Adipocyte (in vitro differentiated cells): ENCODE results near the gene PTPRM.

Experiments
- DNase-seq: peaks from one replicate; pipeline ENCODE4 v3.0.0-alpha.2; 2015; ENCODE audit warnings: low read depth
- H3K27me3 ChIP-seq: replicated peaks from 2 replicates; pipeline ENCODE4 v1.7.0; 2013; ENCODE audit warnings: mild to moderate bottlenecking, low read length, moderate library complexity; ENCODE audit not compliant: control insufficient read depth, insufficient read depth
- H3K36me3 ChIP-seq: 2 replicates; pipeline ENCODE4 v1.7.0; 2013; ENCODE audit warnings: low read length, mild to moderate bottlenecking, moderate library complexity; ENCODE audit not compliant: control insufficient read depth, insufficient read depth, severe bottlenecking
- H3K4me1 ChIP-seq: 2 replicates; pipeline ENCODE4 v1.7.0; 2013; ENCODE audit warnings: mild to moderate bottlenecking, low read length, moderate library complexity; ENCODE audit not compliant: control insufficient read depth, insufficient read depth
- H3K4me3 ChIP-seq: 2 replicates; pipeline ENCODE4 v1.7.0; 2013; ENCODE audit warnings: mild to moderate bottlenecking, low read length, moderate library complexity
- H3K9ac ChIP-seq: 2 replicates; pipeline ENCODE4 v1.7.0; 2013; ENCODE audit warnings: mild to moderate bottlenecking, low read length, moderate library complexity
- H3K9me3 ChIP-seq: 2 replicates; pipeline ENCODE4 v1.7.0; 2013; ENCODE audit warnings: mild to moderate bottlenecking, low read length, moderate library complexity; ENCODE audit not compliant: control insufficient read depth

PTPRM gene

DNA sequence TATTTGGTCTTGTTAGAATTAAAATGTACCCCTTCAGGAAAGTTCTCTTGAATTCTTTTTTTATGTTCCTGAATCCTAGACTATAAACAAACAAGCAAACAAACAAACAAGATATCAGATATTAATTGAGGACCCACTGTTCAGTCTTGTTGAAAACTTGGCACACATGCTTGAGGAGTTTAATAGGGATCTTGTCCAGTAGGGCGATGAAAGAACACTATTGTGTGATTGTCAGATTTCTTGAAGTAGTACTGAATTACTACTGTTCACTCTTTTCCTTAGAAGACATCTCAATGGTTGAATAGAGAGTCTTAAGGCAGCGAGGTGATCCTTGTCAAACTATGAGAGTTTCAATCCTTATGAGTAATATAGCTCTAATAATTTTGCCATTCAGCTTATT lies 130.2 kb downstream of the PTPRM start:
- no peaks in the 10 kb centered on the region for H3K27me3 ChIP-seq

DNA sequence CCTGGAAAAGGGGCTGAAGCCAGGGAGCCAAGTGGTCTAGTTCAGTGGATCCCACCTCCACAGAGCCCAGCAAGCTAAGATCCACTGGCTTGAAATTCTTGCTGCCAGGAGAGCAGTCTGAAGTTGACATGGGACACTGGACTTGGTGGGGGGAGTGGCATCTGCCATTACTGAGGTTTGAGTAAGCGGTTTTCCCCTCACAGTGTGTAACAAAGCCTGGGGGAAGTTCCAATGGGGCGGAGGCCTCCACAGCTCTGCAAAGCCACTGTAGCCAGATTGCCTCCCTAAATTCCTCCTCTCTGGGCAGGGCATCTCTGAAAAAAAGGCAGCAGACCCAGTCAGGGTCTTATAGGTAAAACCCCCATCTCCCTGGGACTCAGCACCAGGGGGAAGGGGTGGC lies 144.4 kb downstream of the PTPRM start:
- Histone ChIP-seq H3K9me3 (no peaks in the 10 kb centered on the region), H3K36me3 (no peaks in the 10 kb centered on the region), H3K9ac (no peak overlapping the region), H3K27me3 (no peaks in the 10 kb centered on the region), H3K4me3 (no peak overlapping the region), H3K4me1 (no peaks in the 10 kb centered on the region)
- no peak for DNase-seq

More for the DNA sequence above, 130.2 kb downstream of the PTPRM start:
- Histone ChIP-seq H3K4me1 (no peaks in the 10 kb centered on the region), H3K9me3 (no peaks in the 10 kb centered on the region), H3K36me3 (no peaks in the 10 kb centered on the region), H3K4me3 (no peak overlapping the region), H3K9ac (no peak overlapping the region)
- no peak for DNase-seq

GRCh38 chr18:7720395-7720794 lies 153.3 kb downstream of the PTPRM start:
- Histone ChIP-seq H3K4me1 (peaks cover 5% of the 10 kb centered on the region), H3K9ac (no peak overlapping the region), H3K36me3 (no peaks in the 10 kb centered on the region), H3K4me3 (no peak overlapping the region), H3K27me3 (no peaks in the 10 kb centered on the region), H3K9me3 (no peaks in the 10 kb centered on the region)
- no peak for DNase-seq

DNA sequence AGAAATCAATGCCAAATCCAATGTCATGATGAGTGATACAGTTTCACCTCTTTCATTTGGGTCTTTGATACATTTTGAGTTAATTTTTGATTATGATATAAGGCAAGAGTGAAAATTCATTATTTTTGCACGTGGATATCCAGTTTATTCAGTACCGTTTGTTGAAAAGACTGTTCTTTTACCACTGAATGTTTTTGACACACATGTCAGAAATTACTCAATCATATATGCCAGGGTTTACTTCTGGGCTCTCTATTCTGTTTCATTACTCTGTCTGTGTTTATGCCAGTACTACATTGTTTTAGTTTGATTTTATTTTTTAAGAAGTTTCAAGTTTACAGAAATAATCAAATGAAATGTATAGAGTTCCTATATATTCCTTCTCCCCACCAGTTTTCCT lies 154.4 kb downstream of the PTPRM start:
- no peak for DNase-seq
- Histone ChIP-seq H3K36me3 (no peaks in the 10 kb centered on the region), H3K4me1 (peaks cover 5% of the 10 kb centered on the region), H3K27me3 (no peaks in the 10 kb centered on the region), H3K4me3 (no peak overlapping the region), H3K9ac (no peak overlapping the region), H3K9me3 (no peaks in the 10 kb centered on the region)

DNA sequence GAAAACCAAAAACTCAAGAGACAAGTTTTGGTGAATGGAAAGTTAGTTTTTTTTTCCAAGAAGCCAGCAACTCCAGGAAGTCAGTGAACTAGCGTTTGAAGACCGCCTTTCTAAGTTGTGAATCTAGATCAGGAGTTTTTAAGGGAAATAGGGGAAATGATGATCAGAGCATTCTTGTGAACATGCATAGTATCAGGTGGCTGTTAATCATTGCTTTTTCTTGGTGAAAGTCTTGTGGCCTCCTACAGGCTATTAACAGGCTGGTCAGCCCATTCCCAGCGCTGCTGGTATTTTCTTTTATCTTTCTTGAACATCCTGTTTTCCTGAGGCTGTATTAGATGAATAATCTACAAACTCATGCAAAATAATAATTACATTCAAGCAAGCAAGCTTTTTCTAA lies 155.8 kb downstream of the PTPRM start:
- H3K4me3 ChIP-seq, result no peak overlapping the region
- H3K9me3 ChIP-seq, result no peaks in the 10 kb centered on the region
- DNase-seq, result no peak
- no peaks in the 10 kb centered on the region for H3K27me3 ChIP-seq
- no peak overlapping the region for H3K9ac ChIP-seq
- H3K36me3 ChIP-seq, result no peaks in the 10 kb centered on the region
- peaks cover 15% of the 10 kb centered on the region for H3K4me1 ChIP-seq

DNA sequence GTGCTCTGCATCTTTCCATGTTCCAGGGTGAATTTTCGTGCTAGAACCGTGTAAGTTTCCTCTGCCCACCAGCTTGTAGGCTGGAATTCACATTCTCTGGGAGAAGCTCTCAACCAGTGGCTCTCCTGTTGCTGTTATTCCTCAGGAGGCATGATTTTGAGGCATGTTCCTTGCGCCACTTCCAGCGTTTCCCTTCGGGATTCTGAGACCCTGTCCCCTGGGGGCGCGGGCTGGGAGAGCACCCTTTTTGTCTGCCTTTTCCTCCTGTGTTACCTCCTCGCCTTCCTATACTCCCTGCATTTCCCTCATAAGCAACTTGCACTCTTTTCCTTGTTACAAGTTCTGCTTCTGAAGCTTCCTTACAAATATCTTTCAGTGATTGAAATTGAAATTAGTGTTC lies 156.4 kb downstream of the PTPRM start:
- DNase-seq, result no peak
- Histone ChIP-seq H3K9ac (no peak overlapping the region), H3K36me3 (no peaks in the 10 kb centered on the region), H3K9me3 (no peaks in the 10 kb centered on the region), H3K4me3 (no peak overlapping the region), H3K4me1 (peaks cover 21% of the 10 kb centered on the region), H3K27me3 (no peaks in the 10 kb centered on the region)

GRCh38 chr18:7725473-7725872 lies 158.4 kb downstream of the PTPRM start:
- no peak overlapping the region for H3K4me3 ChIP-seq
- H3K27me3 ChIP-seq, result no peaks in the 10 kb centered on the region
- DNase-seq, result no peak
- no peaks in the 10 kb centered on the region for H3K9me3 ChIP-seq
- H3K9ac ChIP-seq, result no peak overlapping the region
- no peaks in the 10 kb centered on the region for H3K36me3 ChIP-seq
- peaks cover 22% of the 10 kb centered on the region for H3K4me1 ChIP-seq

DNA sequence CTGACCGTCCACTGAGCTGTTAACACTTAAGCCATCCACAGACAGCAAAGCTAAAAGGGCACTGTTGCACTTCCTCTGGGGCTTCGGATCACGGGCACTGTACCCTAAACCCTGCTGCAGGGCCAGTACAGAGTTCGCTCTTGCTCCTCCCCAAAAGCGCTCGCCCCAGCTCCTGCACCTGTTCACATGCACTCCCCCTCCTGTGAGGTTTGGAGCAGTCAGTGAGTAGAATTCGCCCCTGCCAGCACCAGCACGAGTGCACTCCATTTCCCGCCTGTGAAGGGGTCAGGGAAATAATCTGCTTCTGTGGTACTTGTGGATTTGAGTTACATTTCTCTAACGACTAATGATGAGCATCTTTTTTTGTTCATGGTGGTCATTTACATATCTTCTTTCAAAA lies 158.8 kb downstream of the PTPRM start:
- DNase-seq, result no peak
- Histone ChIP-seq H3K4me1 (peaks cover 22% of the 10 kb centered on the region), H3K27me3 (no peaks in the 10 kb centered on the region), H3K9ac (no peak overlapping the region), H3K9me3 (no peaks in the 10 kb centered on the region), H3K4me3 (no peak overlapping the region), H3K36me3 (no peaks in the 10 kb centered on the region)

DNA sequence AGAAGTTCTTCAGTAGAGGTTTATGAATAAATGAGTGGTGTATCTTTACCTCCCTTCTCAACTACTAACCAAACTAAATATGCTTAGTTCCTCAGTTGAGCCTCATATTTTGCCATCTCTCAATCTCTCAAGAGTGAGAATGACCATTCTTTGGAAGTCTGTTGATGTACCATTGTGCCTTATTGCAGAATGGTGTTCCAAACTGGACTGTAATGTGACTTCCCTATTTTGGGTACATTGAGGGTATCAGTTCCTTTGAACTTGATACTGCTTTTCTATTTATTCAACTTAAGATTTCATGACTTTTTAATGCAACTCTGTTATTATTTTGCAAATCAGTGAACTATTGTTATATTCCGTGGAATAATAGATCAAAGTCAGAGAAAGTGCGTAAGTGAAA lies 159.4 kb downstream of the PTPRM start:
- H3K27me3 ChIP-seq, result no peaks in the 10 kb centered on the region
- DNase-seq, result no peak
- H3K9ac ChIP-seq, result no peak overlapping the region
- H3K9me3 ChIP-seq, result no peaks in the 10 kb centered on the region
- no peak overlapping the region for H3K4me3 ChIP-seq
- peaks cover 22% of the 10 kb centered on the region for H3K4me1 ChIP-seq
- no peaks in the 10 kb centered on the region for H3K36me3 ChIP-seq

GRCh38 chr18:7727361-7728076 lies 160.4 kb downstream of the PTPRM start:
- Histone ChIP-seq H3K9ac (no peak overlapping the region), H3K4me1 (peaks cover 17% of the 10 kb centered on the region), H3K4me3 (peak overlapping the region; percentile 11), H3K9me3 (no peaks in the 10 kb centered on the region), H3K36me3 (no peaks in the 10 kb centered on the region), H3K27me3 (no peaks in the 10 kb centered on the region)
- DNase-seq, result peak; percentile 31

DNA sequence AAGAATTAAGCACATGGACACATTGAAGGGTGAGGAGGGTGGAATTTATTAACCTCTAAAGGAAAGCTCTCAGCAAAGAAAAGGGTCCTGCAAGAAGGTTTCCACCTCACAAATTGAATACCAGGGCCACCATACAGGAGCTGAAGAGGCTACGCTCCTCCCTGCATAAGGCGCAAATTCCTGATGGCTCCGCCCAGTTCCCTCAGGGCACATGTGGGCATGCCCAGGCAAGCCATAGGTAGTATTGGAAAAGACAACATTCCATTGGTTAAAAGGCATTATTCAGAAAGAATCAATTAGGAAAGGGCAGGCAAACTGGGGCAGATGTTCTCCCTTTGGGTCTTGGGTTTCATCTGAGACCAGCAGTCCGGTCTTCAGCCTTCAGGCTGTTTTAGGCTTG lies 161.2 kb downstream of the PTPRM start:
- no peak for DNase-seq
- H3K36me3 ChIP-seq, result no peaks in the 10 kb centered on the region
- peaks cover 17% of the 10 kb centered on the region for H3K4me1 ChIP-seq
- no peaks in the 10 kb centered on the region for H3K9me3 ChIP-seq
- no peak overlapping the region for H3K4me3 ChIP-seq
- no peak overlapping the region for H3K9ac ChIP-seq
- no peaks in the 10 kb centered on the region for H3K27me3 ChIP-seq

GRCh38 chr18:7729868-7730267 lies 162.8 kb downstream of the PTPRM start:
- H3K9ac ChIP-seq, result no peak overlapping the region
- H3K27me3 ChIP-seq, result no peaks in the 10 kb centered on the region
- no peak overlapping the region for H3K4me3 ChIP-seq
- H3K9me3 ChIP-seq, result no peaks in the 10 kb centered on the region
- H3K36me3 ChIP-seq, result no peaks in the 10 kb centered on the region
- no peak for DNase-seq
- H3K4me1 ChIP-seq, result peaks cover 24% of the 10 kb centered on the region
